CD4-positive, alpha-beta T cell (primary cell): Measurements from ENCODE around the gene SYNGR1. TPM values are rescaled to one million over a fixed set of nuclear protein-coding genes. Genes with fewer than 3 reads are reported as not detected.

Source experiments
- ATAC-seq: fragments of 200-7000 bp; cut with Tn5 transposase; one replicate; pipeline ENCODE4 v1.10.0; 2022; ENCODE audit warnings: mild to moderate bottlenecking; ENCODE audit not compliant: poor library complexity
- CTCF ChIA-PET: fragments of 350-600 bp; sonication (Branson Sonifier 250); formaldehyde crosslinking; loops from one replicate; lab custom pipeline; 2021; ENCODE audit warnings: antibody characterized with exemption, inconsistent platforms; lab: Charles Lee
- POLR2A ChIA-PET: fragments of 350-600 bp; sonication (Branson Sonifier 250); formaldehyde crosslinking; loops from one replicate; lab custom pipeline; 2021; ENCODE audit warnings: antibody characterized with exemption, inconsistent platforms; lab: Charles Lee
- DNase-seq, 14 experiments: peaks; one replicate each; pipeline ENCODE4 v3.0.0-alpha.2; 2013 to 2020; ENCODE audit warnings: mixed read lengths in 2 of 14
- H3K27ac ChIP-seq, 2 donors: one replicate each; pipeline versions ENCODE4 v1.5.1 to v1.7.0; 2013; ENCODE audit warnings: low read length in 2 of 2, low read depth in 1 of 2, mild to moderate bottlenecking in 1 of 2
- H3K27me3 ChIP-seq, 2 experiments: 1 replicate in 1 of 2; 2 replicates in 1 of 2; pipeline versions ENCODE4 v1.6.1 to v1.7.0; 2013; ENCODE audit warnings: low read length in 2 of 2, control low read depth in 1 of 2, mild to moderate bottlenecking in 1 of 2, moderate library complexity in 1 of 2; ENCODE audit not compliant: insufficient read depth in 2 of 2, control insufficient read depth in 1 of 2
- H3K36me3 ChIP-seq: one replicate; pipeline ENCODE4 v1.6.1; 2013; ENCODE audit warnings: low read length, control low read depth; ENCODE audit not compliant: insufficient read depth
- H3K4me1 ChIP-seq: one replicate; pipeline ENCODE4 v1.6.1; 2013; ENCODE audit warnings: low read length, control low read depth; ENCODE audit not compliant: insufficient read depth
- H3K4me3 ChIP-seq: one replicate; pipeline ENCODE4 v1.5.1; 2013; ENCODE audit warnings: mild to moderate bottlenecking, low read length, moderate library complexity
- H3K9me3 ChIP-seq, 2 experiments: 1 replicate in 1 of 2; 2 replicates in 1 of 2; pipeline versions ENCODE4 v1.6.1 to v1.7.0; 2013; ENCODE audit warnings: low read length in 2 of 2, mild to moderate bottlenecking in 2 of 2, control low read depth in 1 of 2, moderate library complexity in 1 of 2; ENCODE audit not compliant: control insufficient read depth in 1 of 2, insufficient read depth in 1 of 2
- H3K27ac Mint-ChIP-seq: one replicate; pipeline ENCODE4 v1.8.0; 2020; ENCODE audit warnings: mixed read lengths
- H3K27me3 Mint-ChIP-seq: one replicate; pipeline ENCODE4 v1.8.0; 2021; ENCODE audit warnings: mixed read lengths
- H3K36me3 Mint-ChIP-seq: one replicate; pipeline ENCODE4 v1.8.0; 2021; ENCODE audit warnings: low read depth, mixed read lengths
- H3K4me1 Mint-ChIP-seq: one replicate; pipeline ENCODE4 v1.8.0; 2021; ENCODE audit warnings: low read depth, mixed read lengths
- H3K4me3 Mint-ChIP-seq: one replicate; pipeline ENCODE4 v1.8.0; 2020; ENCODE audit warnings: mild to moderate bottlenecking, mixed read lengths
- H3K9me3 Mint-ChIP-seq: one replicate; pipeline ENCODE4 v1.8.0; 2020; ENCODE audit warnings: mixed read lengths
- CTCF ChIP-seq: fragments of 200-600 bp; IDR thresholded peaks from one replicate; pipeline ENCODE4 v1.8.0; 2022; ENCODE audit warnings: antibody characterized with exemption, mild to moderate bottlenecking
- intact Hi-C, 2 experiments: fragments of 100-400 bp; cut with DNase I in 1 of 2; cut with micrococcal nuclease in 1 of 2; formaldehyde crosslinking; loops; one replicate each; pipeline versions ENCODE4 v1.15.1 to v1.9.0; 2023 to 2025; cut with DNase I, micrococcal nuclease
- total RNA-seq, 174 experiments: library from RNA in 2 of 174; stranded (reverse) in 2 of 174; gene quantifications; one replicate each; pipeline ENCODE4 v1.2.3 and lab custom pipeline; 2021 to 2026

SYNGR1 gene
- total RNA-seq, 2 experiments from 2014 or later: 0.44 to 0.59 TPM

GRCh38 chr22:39381009-39381755, 31.4 kb downstream of the SYNGR1 start:
- no peak for TF ChIP-seq CTCF
- no peak overlapping the region for H3K27ac ChIP-seq
- H3K36me3 ChIP-seq: peaks cover 8% of the 10 kb centered on the region
- no peaks in the 10 kb centered on the region for H3K4me1 Mint-ChIP-seq
- no peaks in the 10 kb centered on the region for H3K9me3 ChIP-seq
- intact Hi-C loops: no loop called here
- H3K27ac Mint-ChIP-seq: no peak overlapping the region
- CTCF ChIA-PET: no interaction called here
- POLR2A ChIA-PET: interaction anchor here (1.0 kb wide), 1 partner anchor 139 kb away, joined by 3 read pairs; the partner anchor contains the start of gene ATF4
- H3K27me3 ChIP-seq: no peaks in the 10 kb centered on the region
- H3K4me1 ChIP-seq: no peaks in the 10 kb centered on the region
- H3K27me3 Mint-ChIP-seq: no peaks in the 10 kb centered on the region
- no peak for DNase-seq
- no peak for ATAC-seq
- no peak overlapping the region for H3K4me3 ChIP-seq
- no peaks in the 10 kb centered on the region for H3K9me3 Mint-ChIP-seq
- H3K4me3 Mint-ChIP-seq: no peak overlapping the region
- no peaks in the 10 kb centered on the region for H3K36me3 Mint-ChIP-seq

- Histone ChIP-seq H3K4me1 (peaks cover 3% of the 10 kb centered on the region), H3K4me3 (no peak overlapping the region), H3K9me3 (no peaks in the 10 kb centered on the region), H3K27ac (no peak overlapping the region), H3K27me3 (no peaks in the 10 kb centered on the region), H3K36me3 (peaks cover 8% of the 10 kb centered on the region)
- H3K27me3 Mint-ChIP-seq: no peaks in the 10 kb centered on the region
- no peak overlapping the region for H3K27ac Mint-ChIP-seq
- peaks cover 2% of the 10 kb centered on the region for H3K4me1 Mint-ChIP-seq
- no peaks in the 10 kb centered on the region for H3K9me3 Mint-ChIP-seq
- CTCF ChIA-PET: interaction anchor here (1.0 kb wide), 1 partner anchor 18 kb away, joined by 3 read pairs; the partner anchor contains the start of gene TAB1
- POLR2A ChIA-PET: interaction anchor here (0.6 kb wide), 1 partner anchor 186 kb away, joined by 3 read pairs; no protein-coding TSS in a partner anchor
- TF ChIP-seq CTCF: no peak
- ATAC-seq (no peak), DNase-seq (no peak)
- H3K36me3 Mint-ChIP-seq: no peaks in the 10 kb centered on the region
- H3K4me3 Mint-ChIP-seq: no peak overlapping the region
- intact Hi-C loops: no loop called here
These were observed 32.1 kb downstream of the SYNGR1 start for GRCh38 chr22:39381930-39382329.

DNA sequence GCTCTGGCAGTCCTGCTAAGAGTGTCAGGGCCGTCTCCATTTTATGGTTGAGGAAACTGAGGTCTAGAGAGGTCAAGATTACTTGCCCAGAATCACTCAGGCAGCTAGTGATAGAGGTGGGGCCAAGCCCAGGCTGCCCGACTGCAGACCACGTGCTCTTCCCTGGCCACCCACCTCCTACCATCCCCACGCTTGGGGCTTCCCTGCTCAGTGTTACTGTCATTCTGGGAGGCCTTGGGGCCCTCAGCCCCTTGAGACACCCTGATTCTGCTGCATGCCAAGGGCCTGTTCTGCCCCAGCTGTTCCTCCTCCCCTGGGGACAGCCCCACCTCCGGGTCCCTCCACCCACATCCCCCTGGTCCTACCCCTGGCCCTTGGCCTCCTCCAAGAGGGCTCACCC, 32.6 kb downstream of the SYNGR1 start:
- Mint-ChIP-seq H3K4me3 (no peak overlapping the region), H3K36me3 (peaks cover 5% of the 10 kb centered on the region), H3K27me3 (no peaks in the 10 kb centered on the region), H3K9me3 (no peaks in the 10 kb centered on the region), H3K4me1 (peaks cover 7% of the 10 kb centered on the region), H3K27ac (no peak overlapping the region)
- Histone ChIP-seq H3K4me3 (no peak overlapping the region), H3K27me3 (no peaks in the 10 kb centered on the region), H3K4me1 (peaks cover 7% of the 10 kb centered on the region), H3K36me3 (peaks cover 8% of the 10 kb centered on the region), H3K27ac (no peak overlapping the region), H3K9me3 (no peaks in the 10 kb centered on the region)
- POLR2A ChIA-PET: interaction anchor here (0.6 kb wide), 1 partner anchor 185 kb away, joined by 3 read pairs; no protein-coding TSS in a partner anchor
- CTCF ChIA-PET: interaction anchor here (1.0 kb wide), 1 partner anchor 17 kb away, joined by 3 read pairs; the partner anchor contains the start of gene TAB1
- no peak for TF ChIP-seq CTCF
- intact Hi-C loops: no loop called here
- ATAC-seq: no peak
- no peak for DNase-seq
